Hematopoietic multipotent progenitor cell treated with erythropoietin and hydrocortisone succinate and interleukin-3 and kit ligand, for 4 days (in vitro differentiated cells): Measurements from ENCODE around the gene SLC39A11.
A peak's percentile ranks its signal among the peaks of the same experiment; 100 is the strongest.
"Not testable (repeated sequence)": the region's sequence is repeated elsewhere in the genome, so short reads cannot be mapped to it uniquely, and the experiment has no call there.

Experiments
- DNase-seq: peaks from one replicate; pipeline ENCODE4 v3.0.0-alpha.2; 2015

SLC39A11 gene

DNA sequence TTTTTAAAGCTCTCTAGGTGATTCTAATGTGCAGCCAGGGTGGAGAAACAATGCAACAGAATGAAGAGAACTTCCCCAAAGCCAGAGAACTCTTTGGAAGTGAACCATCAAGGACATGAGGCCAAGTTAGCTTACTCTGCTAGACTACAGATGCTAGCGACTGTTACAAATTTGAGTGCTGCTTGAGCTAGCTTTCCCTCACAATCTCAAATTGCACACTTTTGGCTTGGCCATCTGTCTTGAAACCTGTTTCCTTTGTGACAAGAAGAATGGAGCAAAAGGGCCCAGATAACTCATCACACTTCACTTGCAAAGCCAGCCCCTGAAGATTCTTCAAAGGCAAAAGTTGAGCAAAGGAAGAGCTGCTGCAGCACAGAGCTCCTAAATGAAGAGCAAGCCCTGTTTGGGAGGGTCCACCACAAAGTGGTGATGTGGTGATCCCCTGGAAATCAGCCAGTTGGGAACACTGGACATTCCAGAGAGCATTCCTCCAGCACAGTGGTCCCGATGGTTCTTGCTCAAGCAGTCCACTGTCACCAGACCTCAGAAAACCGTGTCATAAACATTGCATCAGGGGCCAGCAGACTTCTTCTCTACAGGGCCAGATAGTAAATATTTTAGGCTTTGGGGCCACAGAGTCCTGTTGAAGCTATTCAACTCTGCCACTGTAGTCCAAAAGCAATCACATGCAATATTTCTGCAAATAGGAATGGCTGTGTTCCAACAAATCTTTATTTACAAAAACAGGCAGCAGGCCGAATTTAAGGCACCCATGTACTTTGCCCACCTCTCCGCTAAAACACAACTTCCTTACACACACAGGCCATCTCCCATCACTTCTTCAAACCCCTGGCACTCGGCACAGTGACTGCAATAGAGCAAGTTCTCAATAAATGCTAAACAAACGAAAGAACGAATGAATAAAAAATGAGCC lies 21.2 kb downstream of the SLC39A11 start:
- DNase-seq = peak; percentile 74

DNA sequence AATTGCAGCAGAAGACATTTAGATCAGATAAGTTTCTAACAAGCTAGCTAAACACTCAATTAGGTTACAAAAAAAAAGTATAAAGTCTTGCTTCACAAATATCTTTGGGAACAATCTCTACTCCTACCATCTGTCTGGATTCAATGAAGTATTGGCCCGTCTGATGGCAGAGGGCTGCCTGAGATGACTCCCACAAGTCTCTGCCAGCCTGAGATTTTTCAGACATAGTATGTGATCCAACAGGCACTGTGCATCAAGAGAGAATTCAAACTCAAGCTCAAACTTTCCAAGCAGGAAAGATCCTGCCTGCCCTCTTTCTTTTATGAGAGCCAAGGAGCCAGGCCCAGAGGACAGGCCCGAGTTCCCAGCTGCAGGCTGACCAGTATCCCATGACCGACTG lies 22.6 kb downstream of the SLC39A11 start:
- no peak for DNase-seq

DNA sequence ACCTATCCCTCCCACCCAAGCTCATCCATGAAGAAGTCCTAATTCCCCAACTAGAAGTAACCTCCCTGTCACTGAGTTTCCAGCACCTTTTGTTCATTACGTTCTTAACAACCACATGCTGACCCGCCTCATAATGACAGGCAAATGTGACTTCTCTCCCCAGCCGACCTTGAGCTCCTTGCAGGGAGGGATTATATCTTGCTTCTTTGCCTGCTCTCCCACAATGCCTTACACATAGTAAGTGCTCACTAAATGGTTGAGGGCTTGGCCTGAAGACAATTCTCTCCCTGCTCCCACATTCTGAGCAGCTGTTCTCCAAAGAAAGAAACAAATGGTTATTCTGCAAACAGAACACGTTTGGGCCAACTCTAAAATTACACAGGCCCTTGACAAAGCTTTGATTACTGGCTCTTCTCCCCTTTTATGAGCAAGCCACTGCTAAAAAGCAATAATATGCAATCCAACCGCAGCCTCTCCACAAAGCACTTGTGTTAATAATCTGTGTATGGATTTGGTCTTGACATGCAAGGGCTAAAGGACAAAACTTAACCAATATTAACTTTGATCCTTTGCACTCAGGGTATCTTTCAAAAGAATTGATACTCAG lies 23.2 kb downstream of the SLC39A11 start:
- no peak for DNase-seq

DNA sequence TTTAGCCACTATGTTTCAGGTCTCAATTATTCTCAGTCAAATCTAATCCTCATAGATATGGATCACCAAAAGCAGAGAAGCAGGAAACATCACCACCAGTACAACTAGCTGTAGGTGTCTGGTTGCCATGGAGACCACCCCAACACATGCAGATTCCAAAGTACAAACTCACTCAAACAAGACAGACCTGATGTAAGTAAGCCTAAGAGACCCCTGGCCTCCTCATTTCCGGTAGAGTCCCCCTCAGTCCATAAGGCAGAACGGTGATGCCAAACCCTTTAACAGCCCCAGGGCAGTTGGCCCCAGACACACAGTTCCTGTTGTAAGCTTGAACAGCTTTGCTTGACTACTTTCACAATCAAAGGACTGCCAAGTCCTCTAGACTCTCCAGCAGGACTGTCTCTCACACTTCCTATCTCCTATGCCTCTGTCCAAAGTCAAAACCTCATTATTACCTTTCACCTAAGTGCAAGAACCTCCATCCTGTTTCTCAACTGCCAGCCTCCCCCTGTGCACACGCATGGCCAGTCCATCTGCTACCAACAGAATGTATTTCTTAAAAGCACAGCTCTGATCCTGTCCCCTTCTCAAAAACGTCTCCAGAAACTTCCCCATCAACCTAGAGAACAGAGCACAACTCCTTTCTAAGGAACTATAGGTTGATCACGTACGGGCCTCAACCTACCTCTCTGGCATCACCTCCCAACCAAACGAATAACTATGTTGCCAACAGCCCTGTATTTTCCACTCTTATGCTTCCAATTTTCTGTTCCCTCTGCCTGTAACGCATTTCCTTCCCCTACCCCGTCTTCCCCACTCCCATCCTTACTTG lies 23.9 kb downstream of the SLC39A11 start:
- peak; percentile 38 for DNase-seq

DNA sequence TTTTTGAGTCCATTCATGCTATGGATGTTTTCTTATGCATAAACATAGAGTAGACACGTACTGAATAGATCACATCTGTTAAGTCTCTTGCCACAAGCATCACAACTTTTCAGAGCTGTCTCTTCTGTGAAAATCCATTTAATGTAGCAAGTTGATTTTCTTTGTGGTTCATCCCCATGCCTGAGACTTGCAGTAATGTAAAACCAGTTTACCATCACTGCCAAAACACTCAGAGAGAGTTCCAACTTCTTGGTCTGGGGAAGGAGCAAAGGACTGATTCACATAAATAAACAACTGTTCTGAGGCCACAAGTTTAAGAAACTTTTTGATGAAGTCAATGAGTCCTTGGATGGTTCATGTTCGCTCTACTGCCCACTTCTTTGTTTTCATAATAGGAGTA lies 24.8 kb downstream of the SLC39A11 start:
- not testable (repeated sequence) for DNase-seq

DNA sequence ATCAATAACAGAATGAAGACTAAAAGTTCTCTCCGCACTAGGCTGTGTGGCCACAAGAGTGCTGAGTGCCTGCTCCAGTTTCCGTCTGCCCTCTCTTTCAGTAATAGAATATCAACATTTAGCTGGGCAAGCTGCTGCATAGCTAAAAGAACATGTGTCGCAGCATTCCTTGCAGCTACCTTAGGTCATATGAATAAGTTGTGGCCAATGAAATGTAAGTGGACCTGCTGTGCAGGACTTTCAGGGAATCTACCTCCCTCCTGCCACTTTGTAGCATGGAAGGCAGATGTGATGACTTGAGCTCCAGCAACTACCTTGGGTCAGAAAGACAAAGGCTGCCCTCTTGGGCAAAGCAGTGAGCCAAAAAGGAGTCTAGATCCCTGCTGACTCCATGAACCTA lies 25.4 kb downstream of the SLC39A11 start:
- no peak for DNase-seq

DNA sequence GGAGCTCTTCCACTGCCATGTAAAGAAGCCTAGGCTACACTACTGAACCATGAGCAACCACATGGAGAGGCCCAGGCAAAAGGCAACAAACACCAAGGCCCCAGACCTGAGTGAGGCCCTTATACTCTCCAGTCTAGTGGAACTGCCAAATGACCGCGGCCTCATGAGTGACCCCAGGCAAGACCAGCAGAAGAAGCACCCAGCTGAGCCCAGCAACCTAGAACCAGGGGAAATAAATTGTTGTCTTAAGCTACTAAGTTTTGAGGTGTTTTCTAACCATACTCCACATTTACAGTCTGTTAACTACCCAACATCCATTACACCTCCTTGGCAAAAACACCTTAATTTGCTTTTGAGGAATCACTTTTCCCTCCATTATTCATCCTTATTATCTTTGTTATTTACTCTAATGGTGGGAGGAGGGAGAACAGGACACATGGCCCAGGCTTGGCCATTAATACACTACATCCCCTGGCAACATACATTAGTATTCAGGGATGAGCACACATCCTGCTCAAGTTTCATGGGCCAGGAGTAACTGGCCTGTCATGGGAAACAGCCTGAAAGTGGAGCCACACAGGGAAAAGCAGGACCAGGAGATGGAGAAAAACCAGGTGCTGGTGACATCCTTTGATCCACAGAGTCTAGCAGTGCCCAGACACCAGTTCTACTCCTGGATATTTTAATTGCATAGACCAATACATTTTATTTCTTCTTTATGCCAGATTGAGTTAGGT lies 26.2 kb downstream of the SLC39A11 start:
- DNase-seq = no peak

DNA sequence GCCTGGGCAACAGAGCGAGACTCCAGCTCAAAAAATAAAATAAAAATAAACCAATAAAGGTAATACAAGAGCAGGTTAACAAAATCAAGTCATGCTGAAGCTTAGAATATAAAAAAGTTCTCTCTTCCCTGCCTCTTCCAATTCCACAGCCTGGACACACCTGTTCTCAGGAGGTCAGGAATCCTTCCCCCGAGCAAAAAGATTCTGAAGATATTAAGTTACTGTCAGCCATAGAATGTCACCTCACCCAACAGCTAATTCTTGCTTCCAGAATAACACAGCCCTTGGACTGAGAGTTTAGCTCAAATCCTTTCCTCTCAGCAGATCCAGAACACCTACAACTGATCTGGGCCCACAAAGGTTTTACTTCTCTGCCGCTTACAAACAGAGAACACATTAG lies 27.1 kb downstream of the SLC39A11 start:
- no peak for DNase-seq

DNA sequence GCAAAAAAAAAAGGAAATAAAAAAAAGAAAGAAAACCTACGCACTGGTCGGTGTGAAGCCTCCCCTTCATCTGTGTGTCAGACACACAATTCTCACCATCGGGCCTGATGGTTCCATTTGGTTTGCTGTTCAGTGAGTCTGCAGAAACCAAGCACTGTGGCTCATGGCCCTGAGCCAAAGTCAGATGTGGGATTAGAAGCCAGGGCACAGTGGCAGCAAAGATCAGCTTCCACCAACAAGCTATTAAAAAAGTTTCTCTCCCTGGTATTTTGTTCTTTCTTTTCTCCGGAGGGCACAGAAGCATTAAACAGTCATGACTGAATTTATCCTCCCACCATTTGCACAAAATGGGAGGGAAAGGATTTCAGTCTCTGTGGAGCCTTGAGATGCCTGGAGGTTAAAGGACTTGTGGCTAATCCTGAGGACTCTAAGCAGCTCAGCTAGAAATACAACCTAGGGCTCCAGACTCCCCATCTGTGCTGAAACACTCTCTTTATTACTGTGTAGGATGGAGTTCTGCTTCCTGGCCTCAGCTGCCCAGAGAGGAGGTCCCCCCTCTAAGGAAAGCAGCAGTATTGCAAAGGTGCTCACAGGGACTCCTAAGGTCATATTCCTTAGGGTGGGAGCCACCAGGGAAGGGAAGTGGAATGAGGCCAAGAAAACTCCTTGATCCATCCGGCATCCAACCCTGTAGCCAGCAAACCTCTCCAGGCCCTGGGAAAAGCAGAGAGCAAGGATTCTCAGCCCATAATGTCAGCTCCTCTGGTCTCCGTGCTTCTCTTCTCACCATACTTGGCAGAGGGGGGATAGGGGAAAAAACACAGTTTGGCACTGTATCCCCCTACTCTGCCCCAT lies 28.2 kb downstream of the SLC39A11 start:
- peak; percentile 94 for DNase-seq

DNA sequence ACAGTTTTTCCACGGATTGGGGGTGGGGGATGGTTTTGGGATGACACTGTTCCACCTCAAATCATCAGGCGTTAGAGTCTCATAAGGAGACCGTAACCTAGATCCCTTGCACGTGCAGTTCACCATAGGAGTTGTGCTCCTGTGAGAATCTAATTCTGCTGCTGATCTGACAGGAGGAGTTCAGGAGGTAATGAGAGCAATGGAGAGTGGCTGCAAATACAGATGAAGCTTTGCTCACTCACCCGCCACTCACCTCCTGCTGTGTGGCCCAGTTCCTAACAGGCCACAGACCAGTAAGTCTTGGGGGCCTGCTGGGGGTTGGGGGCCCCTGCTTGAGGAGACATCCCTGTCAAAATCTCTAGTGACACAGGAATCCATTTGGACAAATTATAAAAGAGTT lies 29.8 kb downstream of the SLC39A11 start:
- DNase-seq = no peak

DNA sequence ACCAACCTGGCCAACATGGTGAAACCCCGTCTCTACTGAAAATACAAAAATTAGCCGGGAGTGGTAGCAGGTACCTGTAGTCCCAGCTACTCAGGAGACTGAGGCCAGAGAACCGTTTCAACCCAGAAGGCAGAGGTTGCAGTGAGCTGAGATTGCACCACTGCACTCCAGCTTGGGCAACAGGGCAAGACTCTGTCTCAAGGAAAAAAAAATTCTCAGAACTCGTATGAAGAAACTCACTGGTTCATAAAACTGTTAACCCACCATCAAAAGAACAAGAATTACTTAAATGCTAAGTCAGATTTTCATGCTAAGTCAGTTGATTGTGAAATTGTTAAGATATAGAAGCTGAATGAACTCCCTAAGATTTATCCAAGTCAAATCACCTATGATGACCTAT lies 31.3 kb downstream of the SLC39A11 start:
- peak; percentile 75 for DNase-seq

DNA sequence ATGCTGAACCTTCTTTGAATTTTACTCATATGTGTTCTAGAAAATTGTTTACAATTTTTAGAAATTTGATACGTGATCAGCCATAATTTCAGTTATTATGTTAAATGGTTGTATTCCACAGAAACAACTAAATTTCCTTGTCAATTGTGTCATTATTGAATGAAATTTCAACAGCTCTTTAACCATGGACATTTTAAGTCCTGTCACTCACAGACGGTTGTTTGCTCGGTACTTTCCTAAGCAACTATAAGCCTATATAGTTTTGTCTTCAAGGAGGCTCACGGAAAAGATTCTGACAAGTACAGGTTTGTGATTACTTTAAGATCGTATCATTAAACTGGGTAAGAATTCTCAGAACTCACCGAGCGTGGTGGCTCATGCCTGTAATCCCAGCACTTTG lies 31.8 kb downstream of the SLC39A11 start:
- peak; percentile 37 for DNase-seq

DNA sequence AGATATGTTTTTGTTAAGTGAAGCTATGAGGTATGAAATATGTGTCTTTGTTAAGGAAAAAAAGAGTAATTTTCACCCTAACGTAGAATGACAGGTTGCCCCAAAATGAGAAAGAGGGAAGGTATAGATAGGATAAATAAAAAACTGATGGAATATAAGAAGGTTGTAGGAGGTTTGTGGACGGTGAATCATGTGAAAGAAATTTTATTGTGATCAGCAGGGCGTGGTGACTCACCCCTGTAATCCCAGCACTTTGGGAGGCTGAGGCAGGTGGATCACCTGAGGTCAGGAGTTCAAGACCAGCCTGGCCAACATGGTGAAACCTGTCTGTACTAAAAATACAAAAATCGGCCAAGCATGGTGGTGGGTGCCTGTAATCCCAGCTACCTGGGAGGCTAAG lies 32.8 kb downstream of the SLC39A11 start:
- DNase-seq = not testable (repeated sequence)

DNA sequence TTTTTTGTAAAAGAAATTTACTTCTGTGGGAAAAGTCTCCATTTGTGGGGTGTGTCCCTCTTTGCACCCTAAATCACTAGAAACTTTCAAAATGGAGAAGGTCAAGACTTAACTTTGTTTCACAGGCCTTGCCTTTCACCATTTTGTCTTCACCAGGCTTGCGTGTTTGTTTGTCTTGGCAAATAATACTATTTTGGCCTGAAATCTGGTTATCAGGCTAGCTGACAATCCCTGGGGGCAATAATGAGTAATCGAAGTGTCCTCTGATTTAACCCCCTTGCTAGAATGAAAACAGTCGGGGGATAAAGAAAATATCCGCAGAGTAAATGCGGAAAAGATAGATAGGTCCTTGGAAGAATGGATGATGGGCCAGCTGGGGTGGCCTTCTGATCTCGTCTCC lies 34.5 kb downstream of the SLC39A11 start:
- DNase-seq = no peak

DNA sequence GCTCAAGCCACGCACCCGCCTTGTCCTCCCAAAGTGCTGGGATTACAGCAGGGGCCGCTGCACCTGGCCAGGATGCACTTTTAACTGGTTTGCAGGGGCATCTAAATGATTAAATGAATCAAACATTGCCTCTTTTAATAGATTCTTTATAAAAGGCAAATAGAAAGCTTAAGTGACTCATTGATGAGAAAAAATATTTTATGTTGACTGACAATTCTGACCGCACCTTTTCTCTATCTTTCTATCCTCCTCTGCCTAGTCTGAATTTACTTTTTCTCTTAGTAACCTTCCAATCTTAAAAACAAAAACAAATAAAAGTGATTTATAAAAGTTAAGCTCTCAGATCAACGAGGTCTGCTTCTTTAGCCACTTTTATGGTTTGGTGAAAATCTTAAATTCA lies 35.3 kb downstream of the SLC39A11 start:
- DNase-seq = no peak

DNA sequence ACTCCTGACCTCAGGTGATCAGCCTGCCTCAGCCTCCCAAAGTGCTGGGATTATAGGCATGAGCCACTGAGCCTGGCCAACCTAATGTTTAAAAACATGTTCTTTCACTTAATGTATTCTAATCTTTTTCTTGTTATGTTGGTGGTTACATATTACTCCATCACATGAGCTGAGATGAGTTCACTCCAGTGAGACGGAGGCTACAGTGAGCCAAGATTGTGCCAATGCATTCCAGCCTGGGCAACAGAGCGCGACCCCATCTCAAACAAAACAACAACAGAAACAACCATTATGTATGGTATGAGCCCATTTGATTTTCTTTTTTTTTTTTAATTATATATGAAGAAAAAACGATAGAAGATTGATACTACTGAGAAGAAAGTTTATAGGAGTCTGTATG lies 39.6 kb downstream of the SLC39A11 start:
- DNase-seq = no peak

DNA sequence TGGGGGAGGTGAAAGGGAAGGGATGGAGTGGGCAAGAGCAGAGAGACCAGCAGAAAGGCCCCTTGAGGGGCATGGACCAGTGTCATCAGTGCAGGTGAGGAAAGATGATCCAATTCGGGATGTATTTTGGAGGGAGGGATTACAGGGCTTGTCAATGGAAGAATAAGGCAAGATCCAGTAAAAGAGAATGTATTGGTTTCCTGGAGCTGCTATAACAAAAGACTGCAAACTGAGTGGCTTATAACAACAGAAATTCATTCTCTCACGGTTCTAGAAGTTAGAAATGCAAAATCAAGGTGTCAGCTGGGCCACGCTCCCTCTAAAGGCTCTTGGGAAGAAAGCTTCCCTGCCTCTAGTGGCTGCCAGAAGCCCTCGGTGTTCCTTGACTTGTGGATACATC lies 41.7 kb downstream of the SLC39A11 start:
- no peak for DNase-seq

DNA sequence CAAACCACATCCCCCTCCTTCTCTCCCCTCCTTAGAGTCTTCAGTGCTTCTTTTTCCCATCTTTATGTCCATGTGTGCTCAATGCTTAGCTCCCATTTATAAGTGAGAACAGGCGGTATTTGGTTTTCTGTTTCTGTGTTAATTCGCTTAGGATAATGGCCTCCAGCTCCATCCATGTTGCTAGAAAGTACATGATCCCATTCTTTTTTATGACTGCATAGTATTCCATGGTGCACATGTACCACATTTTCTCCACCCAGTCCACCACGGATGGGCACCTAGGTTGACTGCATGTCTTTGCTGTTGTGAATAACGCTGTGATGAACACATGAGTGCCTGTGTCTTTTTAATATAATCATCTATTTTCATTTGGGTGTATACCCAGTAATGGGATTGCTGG lies 44.3 kb downstream of the SLC39A11 start:
- no peak for DNase-seq

DNA sequence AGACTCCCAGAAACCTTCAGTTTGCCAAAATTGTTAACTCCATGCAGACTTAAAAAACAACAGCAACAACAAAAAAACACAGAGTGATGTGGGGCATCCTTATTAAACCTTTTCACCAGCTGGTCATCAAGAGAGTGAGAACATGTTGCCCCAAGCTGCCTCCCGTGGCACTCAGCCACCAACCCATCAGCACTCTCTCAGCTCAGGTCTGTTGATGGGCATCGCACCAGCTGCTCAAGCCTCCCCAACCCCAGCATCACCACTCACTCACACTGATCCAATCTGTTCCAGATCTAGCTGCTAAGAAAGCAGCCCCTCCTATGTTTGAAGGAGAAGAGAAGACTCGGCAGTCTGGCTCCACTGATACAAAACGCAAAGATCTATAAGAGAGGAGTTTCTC lies 46.8 kb downstream of the SLC39A11 start:
- no peak for DNase-seq

DNA sequence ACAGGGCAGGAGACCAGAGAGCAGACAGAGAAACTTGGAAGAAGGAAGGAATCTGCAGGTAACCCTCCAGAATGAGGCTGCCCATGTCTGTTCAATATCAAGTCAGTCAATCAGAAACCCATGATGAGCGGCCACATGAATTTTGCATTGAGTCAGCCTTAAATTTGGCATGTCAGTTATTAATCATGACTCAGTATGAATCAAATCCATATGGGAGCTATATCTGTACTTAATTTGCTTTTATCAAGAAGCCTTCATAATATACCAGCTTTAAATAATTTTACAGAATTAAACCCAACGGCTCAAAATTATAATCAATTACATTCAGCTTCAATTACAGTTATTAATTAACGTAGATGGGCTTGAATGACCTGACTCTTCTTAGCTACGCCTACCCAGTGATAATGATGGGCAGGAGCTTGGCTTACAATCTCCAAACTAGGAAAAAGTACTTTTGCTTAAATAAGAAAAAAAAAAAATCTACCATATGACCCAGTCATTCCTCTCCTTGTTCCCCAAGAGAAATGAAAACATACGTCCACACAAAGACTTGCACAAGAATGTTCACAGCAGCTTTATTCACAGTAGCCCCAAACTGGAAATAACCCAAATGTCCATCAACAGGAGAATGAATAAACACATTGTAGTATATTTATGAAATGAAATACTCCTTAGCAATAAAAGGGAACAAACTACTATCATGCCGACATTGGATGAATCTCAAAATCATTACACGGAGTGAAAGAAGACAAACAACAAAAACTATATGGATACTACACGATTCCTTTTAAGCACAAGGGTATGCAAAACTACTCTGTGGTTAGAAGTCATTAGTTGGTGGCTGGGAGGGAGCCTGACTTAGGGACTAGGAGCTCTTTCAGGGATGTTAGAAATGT lies 48.6 kb downstream of the SLC39A11 start:
- DNase-seq = no peak
